Epithelial cell of esophagus (primary cell): ENCODE data around the gene CNOT8.
A peak's percentile ranks its signal among the peaks of the same experiment; 100 is the strongest.

Experiments used
- DNase-seq: peaks from one replicate; pipeline ENCODE4 v3.0.0; 2010; ENCODE audit warnings: low read depth
- H3K4me3 ChIP-seq: 2 replicates; pipeline ENCODE4 v1.5.1; 2011; ENCODE audit warnings: mild to moderate bottlenecking, low read length, control low read depth
- CTCF ChIP-seq: IDR thresholded peaks from 2 replicates; pipeline ENCODE4 v1.5.1; 2011; ENCODE audit warnings: low read depth, mild to moderate bottlenecking, low read length, control low read depth, inconsistent platforms; ENCODE audit not compliant: insufficient read depth; ENCODE audit errors: missing control alignments

CNOT8 gene

GRCh38 chr5:154881986-154882385 lies 23.6 kb downstream of the CNOT8 start:
- TF ChIP-seq CTCF = no peak
- H3K4me3 ChIP-seq = no peak overlapping the region
- no peak for DNase-seq

GRCh38 chr5:154884424-154884823 lies 26.0 kb downstream of the CNOT8 start:
- no peak for TF ChIP-seq CTCF
- no peak overlapping the region for H3K4me3 ChIP-seq
- no peak for DNase-seq

DNA sequence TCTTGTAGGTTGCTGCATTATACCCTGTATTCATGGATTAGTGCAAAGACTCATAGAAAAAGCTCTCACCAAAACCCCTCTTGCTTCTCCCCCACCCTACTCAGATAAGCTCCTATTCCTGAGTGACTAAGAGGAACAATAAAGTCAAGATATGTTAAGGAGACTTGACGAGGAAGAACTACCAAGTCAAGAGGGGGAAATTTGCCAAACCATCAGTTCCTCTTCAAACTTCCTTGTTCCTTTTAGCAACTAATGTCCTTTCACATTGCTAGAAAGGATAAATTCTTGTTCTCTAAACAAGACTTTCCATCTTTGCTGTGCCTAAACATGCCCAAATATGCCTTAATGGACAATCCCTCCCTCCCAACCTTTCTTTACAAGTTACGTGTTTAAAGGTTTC lies 27.0 kb downstream of the CNOT8 start:
- TF ChIP-seq CTCF = no peak
- H3K4me3 ChIP-seq = no peak overlapping the region
- no peak for DNase-seq

GRCh38 chr5:154892369-154892771 lies 33.9 kb downstream of the CNOT8 start:
- TF ChIP-seq CTCF = no peak
- peak; percentile 7 for DNase-seq
- no peak overlapping the region for H3K4me3 ChIP-seq

DNA sequence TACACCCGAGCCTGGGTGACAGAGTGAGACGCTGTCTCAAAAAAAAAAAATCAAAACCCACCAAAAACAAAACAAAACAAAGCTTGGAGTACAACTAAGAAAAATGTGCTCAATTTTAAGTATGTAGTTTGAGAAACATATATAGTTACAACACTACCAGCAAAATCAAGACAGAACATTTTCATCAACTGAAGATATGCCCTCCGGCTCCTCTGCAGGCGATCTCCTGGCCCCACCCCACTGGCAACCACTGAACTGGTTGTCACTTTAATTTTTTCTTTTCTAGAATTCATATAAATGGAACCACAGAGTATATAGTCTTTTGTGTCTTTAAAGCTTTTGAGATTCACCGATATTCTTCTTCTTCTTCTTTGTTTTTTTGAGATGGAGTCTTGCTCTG lies 35.0 kb downstream of the CNOT8 start:
- TF ChIP-seq CTCF = no peak

GRCh38 chr5:154895606-154896561 lies 37.5 kb downstream of the CNOT8 start:
- no peak for TF ChIP-seq CTCF
- no peak overlapping the region for H3K4me3 ChIP-seq
- no peak for DNase-seq

More for the DNA sequence above, 35.0 kb downstream of the CNOT8 start:
- no peak for DNase-seq
- H3K4me3 ChIP-seq = no peak overlapping the region

DNA sequence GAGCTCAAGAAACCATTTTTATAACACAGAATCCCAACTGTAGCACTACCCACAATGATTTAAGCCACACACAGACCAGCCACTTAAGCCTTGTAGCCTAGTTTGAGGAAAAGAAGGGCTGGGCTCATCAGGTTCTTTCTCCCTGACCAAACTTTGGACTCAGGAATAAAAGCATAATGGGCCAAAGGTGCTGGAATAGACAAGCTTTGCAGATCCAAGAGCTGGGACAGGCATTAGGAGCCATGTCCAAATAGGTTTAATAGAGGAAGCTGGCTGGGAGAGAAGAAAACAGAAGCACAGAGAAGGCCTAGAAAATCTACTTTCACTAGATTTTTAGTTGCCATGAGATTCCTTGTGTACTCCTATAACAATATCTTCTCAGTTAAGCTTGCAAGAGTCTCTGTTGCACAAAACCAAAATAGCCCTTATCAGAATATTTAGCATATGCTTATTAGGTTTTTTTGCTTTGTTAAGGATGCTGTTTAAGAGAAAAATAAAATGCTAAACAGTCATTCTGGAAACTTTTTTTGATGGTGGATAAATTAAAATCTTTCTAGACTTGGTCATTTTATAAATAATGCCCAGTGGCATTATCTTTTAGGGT lies 38.2 kb downstream of the CNOT8 start:
- no peak for TF ChIP-seq CTCF
- no peak for DNase-seq
- no peak overlapping the region for H3K4me3 ChIP-seq
